Smooth muscle cell of the brain vasculature (primary cell): ENCODE measurements around the gene PDRG1.
"Not testable (repeated sequence)": the region's sequence is repeated elsewhere in the genome, so short reads cannot be mapped to it uniquely, and the experiment has no call there.

Experiments
- DNase-seq: peaks from one replicate; pipeline ENCODE4 v3.0.0-alpha.2; 2012; ENCODE audit warnings: low read depth, low spot score

The PDRG1 gene

GRCh38 chr20:31926493-31926892 is 25.4 kb downstream of the PDRG1 start:
- DNase-seq: no peak

GRCh38 chr20:31925631-31926030 is 26.2 kb downstream of the PDRG1 start:
- no peak for DNase-seq

GRCh38 chr20:31924561-31924960 is 27.3 kb downstream of the PDRG1 start:
- DNase-seq: no peak

GRCh38 chr20:31923388-31924331 is 28.2 kb downstream of the PDRG1 start:
- DNase-seq: no peak

- DNase-seq: no peak
Observed at GRCh38 chr20:31922588-31922987, 29.3 kb downstream of the PDRG1 start.

GRCh38 chr20:31922181-31922580 is 29.7 kb downstream of the PDRG1 start:
- no peak for DNase-seq

- DNase-seq: not testable (repeated sequence)
Observed at GRCh38 chr20:31921480-31921879, 30.4 kb downstream of the PDRG1 start.

- no peak for DNase-seq
Observed at GRCh38 chr20:31920275-31920855, 31.5 kb downstream of the PDRG1 start.

GRCh38 chr20:31919410-31920155 is 32.3 kb downstream of the PDRG1 start:
- no peak for DNase-seq

GRCh38 chr20:31918466-31919105 is 33.3 kb downstream of the PDRG1 start:
- no peak for DNase-seq

- not testable (repeated sequence) for DNase-seq
Observed at GRCh38 chr20:31917962-31918412, 33.9 kb downstream of the PDRG1 start.

- DNase-seq: no peak
Observed at GRCh38 chr20:31916708-31917107, 35.1 kb downstream of the PDRG1 start.

GRCh38 chr20:31915491-31916280 is 36.2 kb downstream of the PDRG1 start:
- no peak for DNase-seq

GRCh38 chr20:31914170-31914569 is 37.7 kb downstream of the PDRG1 start:
- DNase-seq: no peak

GRCh38 chr20:31913431-31914157 is 38.3 kb downstream of the PDRG1 start:
- no peak for DNase-seq

GRCh38 chr20:31910071-31910803 is 41.6 kb downstream of the PDRG1 start:
- DNase-seq: no peak

GRCh38 chr20:31909253-31910070 is 42.4 kb downstream of the PDRG1 start:
- no peak for DNase-seq

- DNase-seq: no peak
Observed at GRCh38 chr20:31908424-31908823, 43.4 kb downstream of the PDRG1 start.

- no peak for DNase-seq
Observed at GRCh38 chr20:31908016-31908415, 43.8 kb downstream of the PDRG1 start.
